Ovary (tissue), 9 donors: Measurements from ENCODE around the gene GRIK1. TPM values are rescaled to one million over a fixed set of nuclear protein-coding genes. Genes with fewer than 3 reads are reported as not detected.

Experiments
- DNase-seq, 5 donors: peaks; one replicate each; pipeline ENCODE4 v3.0.0-alpha.2; 2019 to 2020
- H3K27ac ChIP-seq, 2 donors: fragments of 200-600 bp; one replicate each; pipeline versions ENCODE4 v1.5.1 to v1.8.0; 2019 to 2022
- H3K27me3 ChIP-seq: fragments of 200-600 bp; one replicate; pipeline ENCODE4 v1.8.0; 2022
- H3K36me3 ChIP-seq: fragments of 200-600 bp; sonication (generic); one replicate; pipeline ENCODE4 v1.5.1; 2019
- H3K4me1 ChIP-seq: one replicate; pipeline ENCODE4 v1.8.1; 2013; ENCODE audit warnings: mild to moderate bottlenecking, moderate library complexity; ENCODE audit not compliant: insufficient read depth
- H3K4me3 ChIP-seq: fragments of 200-600 bp; sonication (generic); one replicate; pipeline ENCODE4 v1.5.1; 2017
- H3K9me3 ChIP-seq, 2 donors: fragments of 200-600 bp in 1 of 2; sonication (generic) in 1 of 2; one replicate each; pipeline versions ENCODE4 v1.5.1 to v1.8.1; 2013 to 2019; ENCODE audit warnings: mild to moderate bottlenecking in 1 of 2, moderate library complexity in 1 of 2
- EP300 ChIP-seq: sonication (generic); formaldehyde crosslinking; IDR thresholded peaks from one replicate; pipeline ENCODE4 v1.6.1; 2017; ENCODE audit warnings: antibody characterized with exemption
- POLR2A ChIP-seq: fragments of 450-650 bp; IDR thresholded peaks from one replicate; pipeline ENCODE4 v1.6.1; 2017; ENCODE audit warnings: antibody characterized with exemption, mild to moderate bottlenecking, moderate library complexity
- WGBS, 3 donors: extraction: QIAGEN DNeasy Blood & Tissue Kit in 1 of 3; methylation state at CpG; one replicate each; pipeline versions ENCODE4 v1.1.5 to v1.1.7; 2013 to 2017; 5-methylcytosine and 5-hydroxymethylcytosine counted together
- intact Hi-C, 4 donors: fragments of 100-400 bp; cut with DNase I; formaldehyde crosslinking; loops; one replicate each; pipeline versions ENCODE4 v1.11.0 to v1.15.1; 2022 to 2023
- polyA plus RNA-seq, 2 donors: library from polyadenylated mRNA; stranded (reverse); fragments of 200-250 nt in 1 of 2; fragments of 350-450 nt in 1 of 2; fragmentation: Illumina TruSeq in 1 of 2; extraction: RNeasy Lipid Tissue Mini Kit (QIAGEN cat#74804) in 1 of 2; gene quantifications; one replicate each; pipeline ENCODE4 v1.2.3, GENCODE V29; 2013 to 2014
- total RNA-seq, 7 donors: library from RNA; depleted of rRNA in 2 of 7; stranded (reverse); fragments of >200 nt in 2 of 7; fragmentation: NEBNext Ultra II Directional in 3 of 7; extraction: Animal tissue kit (Norgen Biotek cat#: 25700) in 3 of 7; gene quantifications; one replicate each; pipeline versions ENCODE4 v1.1.0 to v1.2.4, GENCODE V29; 2016 to 2023
- TF ChIP-seq, protein P1 (sequence below), 3 donors: fragments of 450-650 bp in 2 of 3; fragments of 200-600 bp in 1 of 3; IDR thresholded peaks; one replicate each; pipeline versions ENCODE4 v1.5.1 to v1.8.0; 2016 to 2022; ENCODE audit warnings: antibody characterized with exemption in 3 of 3, mild to moderate bottlenecking in 1 of 3
- donor health status: DM: no; HTN: no; CAD: no; lungs with moderate emphysema.
- donor health status: DM: no; HTN: no; CAD: no.
- donor health status: Bipolar disorder and iron deficiency.
- donor health status: DM: yes; HTN: yes; CAD: no.
- donor health status: DM: no; HTN: no; CAD: no.
- donor health status: DM: yes; HTN: yes; CAD: no.

Gene GRIK1
- total and polyA plus RNA-seq, 9 donors: 0.15 to 1.3 (median 0.34) TPM; not detected in 4

DNA sequence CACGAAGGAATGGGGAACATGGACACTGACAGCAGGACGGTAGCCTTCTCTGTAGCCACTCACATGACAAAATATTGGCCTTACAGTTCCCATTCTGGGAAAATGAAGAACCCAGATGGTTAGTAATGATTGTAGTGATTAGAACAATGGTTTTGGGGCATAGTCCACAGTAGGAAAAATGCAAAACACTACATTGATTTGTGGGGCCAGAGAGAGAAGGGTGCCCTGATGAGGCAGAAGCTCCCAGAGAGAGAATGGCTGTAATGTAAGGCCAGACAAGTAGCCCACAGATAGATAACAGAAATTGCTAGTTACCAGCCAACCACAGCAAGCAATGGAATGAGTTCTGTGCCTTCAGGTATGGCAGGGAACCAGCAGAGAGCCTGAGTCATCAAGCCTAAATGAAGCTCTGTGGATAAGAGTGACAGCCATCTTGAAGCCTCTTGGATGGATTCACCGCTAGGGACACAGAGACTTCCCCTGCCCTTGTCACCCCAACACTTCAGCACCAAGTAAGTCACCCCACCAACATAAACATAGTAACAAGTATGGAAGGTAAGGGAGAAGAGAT is 435.0 kb downstream of the GRIK1 start:
- Histone ChIP-seq H3K36me3 (no peaks in the 10 kb centered on the region), H3K4me3 (no peak overlapping the region), H3K27ac (no peak overlapping the region), H3K27me3 (no peaks in the 10 kb centered on the region), H3K9me3 (no peaks in the 10 kb centered on the region), H3K4me1 (no peaks in the 10 kb centered on the region)
- no peak for DNase-seq
- 64 to 66% (median 65%) methylated on average over 3 of the region's 3 CpGs for WGBS, 3 donors
- TF ChIP-seq, protein P1, sequence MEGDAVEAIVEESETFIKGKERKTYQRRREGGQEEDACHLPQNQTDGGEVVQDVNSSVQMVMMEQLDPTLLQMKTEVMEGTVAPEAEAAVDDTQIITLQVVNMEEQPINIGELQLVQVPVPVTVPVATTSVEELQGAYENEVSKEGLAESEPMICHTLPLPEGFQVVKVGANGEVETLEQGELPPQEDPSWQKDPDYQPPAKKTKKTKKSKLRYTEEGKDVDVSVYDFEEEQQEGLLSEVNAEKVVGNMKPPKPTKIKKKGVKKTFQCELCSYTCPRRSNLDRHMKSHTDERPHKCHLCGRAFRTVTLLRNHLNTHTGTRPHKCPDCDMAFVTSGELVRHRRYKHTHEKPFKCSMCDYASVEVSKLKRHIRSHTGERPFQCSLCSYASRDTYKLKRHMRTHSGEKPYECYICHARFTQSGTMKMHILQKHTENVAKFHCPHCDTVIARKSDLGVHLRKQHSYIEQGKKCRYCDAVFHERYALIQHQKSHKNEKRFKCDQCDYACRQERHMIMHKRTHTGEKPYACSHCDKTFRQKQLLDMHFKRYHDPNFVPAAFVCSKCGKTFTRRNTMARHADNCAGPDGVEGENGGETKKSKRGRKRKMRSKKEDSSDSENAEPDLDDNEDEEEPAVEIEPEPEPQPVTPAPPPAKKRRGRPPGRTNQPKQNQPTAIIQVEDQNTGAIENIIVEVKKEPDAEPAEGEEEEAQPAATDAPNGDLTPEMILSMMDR (IDR thresholded peaks at IDR 0.05): no peak
- TF ChIP-seq EP300 (no peak), POLR2A (no peak)
- intact Hi-C loops: no loop called here

DNA sequence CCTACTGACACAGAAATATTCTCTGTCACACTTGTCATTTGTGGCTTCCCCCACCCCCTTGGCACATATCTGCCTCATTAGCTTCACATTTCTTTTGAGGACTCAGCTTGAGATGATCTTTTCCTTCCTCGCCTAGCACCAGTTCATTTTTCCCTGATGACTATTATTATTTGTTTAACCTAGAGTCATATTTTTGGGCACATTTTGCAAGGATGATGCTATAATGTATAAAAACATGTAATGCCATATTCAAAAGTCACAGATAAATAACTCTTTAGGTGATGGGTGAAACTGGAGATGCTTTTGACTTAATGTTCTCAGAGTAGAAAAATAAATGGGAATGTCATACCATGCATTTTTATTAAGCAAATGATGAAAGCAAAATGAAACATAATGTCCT is 438.3 kb downstream of the GRIK1 start:
- TF ChIP-seq POLR2A: no peak
- TF ChIP-seq, protein P1 (IDR thresholded peaks at IDR 0.05): no peak
- no peaks in the 10 kb centered on the region for H3K36me3 ChIP-seq
- no peak for DNase-seq
- H3K4me3 ChIP-seq: no peak overlapping the region
- no peaks in the 10 kb centered on the region for H3K9me3 ChIP-seq
- no peaks in the 10 kb centered on the region for H3K4me1 ChIP-seq
- no peaks in the 10 kb centered on the region for H3K27me3 ChIP-seq
- no peak overlapping the region for H3K27ac ChIP-seq
- WGBS, 3 donors: 46 to 51% (median 46%) methylated on average over 1 of the region's 1 CpG
- intact Hi-C loops: no loop called here

DNA sequence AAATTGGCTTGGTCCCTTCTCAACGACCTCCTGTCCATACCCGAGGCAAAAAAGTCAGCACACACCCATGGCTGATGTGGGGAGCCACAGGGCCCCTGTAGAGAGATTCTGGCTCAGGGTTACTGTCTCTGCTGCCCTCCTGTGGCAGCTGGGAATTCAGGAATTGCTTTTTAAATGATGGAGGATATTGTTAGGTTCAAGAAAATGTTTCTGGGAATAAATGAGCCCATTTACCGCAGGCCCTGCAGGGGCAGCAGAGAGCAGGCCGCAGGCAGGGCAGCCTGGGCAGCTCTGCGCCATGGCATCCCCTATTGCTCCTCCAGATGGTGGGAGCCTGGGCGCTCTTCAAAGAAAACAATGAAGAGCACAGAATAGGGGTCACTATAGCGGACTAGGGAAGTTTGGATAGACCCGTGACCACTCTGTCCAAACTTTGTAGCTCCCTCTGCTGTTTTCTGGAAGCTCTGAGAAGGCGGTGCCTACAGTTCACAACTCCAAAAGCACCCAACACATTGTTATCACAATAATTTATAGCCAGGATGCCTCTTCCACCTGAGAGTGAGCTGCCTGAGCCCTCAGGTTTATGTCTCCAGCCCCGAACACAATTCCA is 440.0 kb downstream of the GRIK1 start:
- DNase-seq: no peak
- Histone ChIP-seq H3K4me3 (no peak overlapping the region), H3K36me3 (no peaks in the 10 kb centered on the region), H3K9me3 (no peaks in the 10 kb centered on the region), H3K4me1 (no peaks in the 10 kb centered on the region), H3K27me3 (no peaks in the 10 kb centered on the region), H3K27ac (no peak overlapping the region)
- 82 to 92% (median 91%) methylated on average over 10 of the region's 10 CpGs for WGBS, 3 donors
- intact Hi-C loops: no loop called here
- TF ChIP-seq EP300: no peak
- TF ChIP-seq POLR2A: no peak
- TF ChIP-seq, protein P1 (IDR thresholded peaks at IDR 0.05): no peak

DNA sequence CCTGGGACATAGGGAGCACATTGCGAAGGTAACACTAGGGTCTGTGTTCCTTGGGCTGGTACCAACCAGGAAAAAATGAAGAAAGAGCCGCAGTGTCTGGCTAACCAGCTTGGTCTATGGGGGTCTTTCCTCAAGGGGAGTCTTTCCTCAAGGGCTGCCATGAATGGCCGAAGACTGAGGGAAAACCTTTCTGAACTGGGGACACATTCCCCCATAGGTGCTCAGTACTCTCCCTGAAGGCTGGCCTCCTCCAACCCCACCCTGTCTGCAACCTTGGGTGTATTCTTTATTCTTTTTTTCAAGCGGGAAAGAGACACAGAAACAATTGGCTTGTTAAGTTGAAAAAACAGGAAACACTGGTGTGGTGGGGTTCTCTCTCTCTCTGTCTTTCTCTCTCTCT is 440.6 kb downstream of the GRIK1 start:
- no peaks in the 10 kb centered on the region for H3K27me3 ChIP-seq
- no peak overlapping the region for H3K4me3 ChIP-seq
- no peaks in the 10 kb centered on the region for H3K36me3 ChIP-seq
- H3K4me1 ChIP-seq: no peaks in the 10 kb centered on the region
- TF ChIP-seq EP300: no peak
- TF ChIP-seq POLR2A: no peak
- TF ChIP-seq, protein P1 (IDR thresholded peaks at IDR 0.05): no peak
- H3K9me3 ChIP-seq: no peaks in the 10 kb centered on the region
- WGBS, 3 donors: 97 to 98% (median 97%) methylated on average over 4 of the region's 4 CpGs
- no peak overlapping the region for H3K27ac ChIP-seq
- intact Hi-C loops: no loop called here
- no peak for DNase-seq
